OCI-LY1 (cell line): Measurements from ENCODE around the gene SCLT1.
A peak's percentile ranks its signal among the peaks of the same experiment; 100 is the strongest.

ENCODE experiments used
- H2AFZ ChIP-seq: fragments of 200-600 bp; sonication (generic), shearing (Covaris generic); 2 replicates; pipeline ENCODE4 v1.6.0; 2014; ENCODE audit warnings: antibody characterized with exemption, mild to moderate bottlenecking, low read length
- H3F3A ChIP-seq: fragments of 200-600 bp; sonication (generic), shearing (Covaris generic); 2 replicates; pipeline ENCODE4 v1.6.0; 2014; ENCODE audit warnings: mild to moderate bottlenecking, antibody characterized with exemption, low read length, moderate library complexity; ENCODE audit not compliant: insufficient read depth
- H3K27ac ChIP-seq: fragments of 200-600 bp; sonication (generic); 2 replicates; pipeline ENCODE4 v1.5.1; 2014; ENCODE audit warnings: low read length, mixed run types, mild to moderate bottlenecking, low read depth; ENCODE audit not compliant: poor library complexity, severe bottlenecking
- H3K27me3 ChIP-seq: fragments of 200-600 bp; sonication (generic); 2 replicates; pipeline ENCODE4 v1.6.0; 2014; ENCODE audit warnings: antibody characterized with exemption, mild to moderate bottlenecking, low read length, moderate library complexity; ENCODE audit not compliant: insufficient read depth
- H3K36me3 ChIP-seq: fragments of 200-600 bp; sonication (generic); 2 replicates; pipeline ENCODE4 v1.6.1; 2014; ENCODE audit warnings: mild to moderate bottlenecking, antibody characterized with exemption, low read length, moderate library complexity, mixed read lengths; ENCODE audit not compliant: insufficient read depth
- H3K4me1 ChIP-seq: fragments of 200-600 bp; sonication (generic); 2 replicates; pipeline ENCODE4 v1.5.1; 2014; ENCODE audit warnings: mild to moderate bottlenecking, low read length, moderate library complexity; ENCODE audit not compliant: insufficient read depth, severe bottlenecking
- H3K4me2 ChIP-seq: fragments of 200-600 bp; sonication (generic), shearing (Covaris generic); 2 replicates; pipeline ENCODE4 v1.6.1; 2014; ENCODE audit warnings: low read length
- H3K4me3 ChIP-seq: fragments of 200-600 bp; sonication (generic); 2 replicates; pipeline ENCODE4 v1.5.1; 2014; ENCODE audit warnings: low read length, low read depth, mild to moderate bottlenecking, mixed read lengths; ENCODE audit not compliant: poor library complexity, severe bottlenecking
- H3K79me2 ChIP-seq: fragments of 200-600 bp; shearing (Covaris generic); 2 replicates; pipeline ENCODE4 v1.6.1; 2016; ENCODE audit warnings: mixed run types, low read length, mixed read lengths; ENCODE audit not compliant: insufficient read depth
- H3K9ac ChIP-seq: fragments of 200-600 bp; sonication (generic), shearing (Covaris generic); 2 replicates; pipeline ENCODE4 v1.6.1; 2014; ENCODE audit warnings: mild to moderate bottlenecking, low read length, mixed read lengths
- H3K9me2 ChIP-seq: fragments of 200-600 bp; sonication (generic), shearing (Covaris generic); 2 replicates; pipeline ENCODE4 v1.6.1; 2014; ENCODE audit warnings: low read depth, mild to moderate bottlenecking, low read length, mixed read lengths
- H3K9me3 ChIP-seq: fragments of 200-600 bp; shearing (Covaris generic); 2 replicates; pipeline ENCODE4 v1.6.1; 2014; ENCODE audit warnings: low read length, mixed read lengths
- H4K20me1 ChIP-seq: fragments of 200-600 bp; sonication (generic), shearing (Covaris generic); 2 replicates; pipeline ENCODE4 v1.6.0; 2016; ENCODE audit warnings: mild to moderate bottlenecking, low read length; ENCODE audit not compliant: insufficient read depth
- EZH2 ChIP-seq: fragments of 200-600 bp; sonication (generic), shearing (Covaris generic); IDR thresholded peaks from 2 replicates; pipeline ENCODE4 v1.8.0; 2017; ENCODE audit warnings: borderline replicate concordance, mixed run types, mild to moderate bottlenecking, antibody characterized with exemption, low read length, moderate library complexity, mixed read lengths
- TF ChIP-seq, protein P1 (sequence below): fragments of 200-600 bp; sonication (generic), shearing (Covaris generic); IDR thresholded peaks from 2 replicates; pipeline ENCODE4 v1.5.1; 2017; ENCODE audit warnings: mild to moderate bottlenecking, antibody characterized with exemption, low read length, moderate library complexity, mixed read lengths

The SCLT1 gene

DNA sequence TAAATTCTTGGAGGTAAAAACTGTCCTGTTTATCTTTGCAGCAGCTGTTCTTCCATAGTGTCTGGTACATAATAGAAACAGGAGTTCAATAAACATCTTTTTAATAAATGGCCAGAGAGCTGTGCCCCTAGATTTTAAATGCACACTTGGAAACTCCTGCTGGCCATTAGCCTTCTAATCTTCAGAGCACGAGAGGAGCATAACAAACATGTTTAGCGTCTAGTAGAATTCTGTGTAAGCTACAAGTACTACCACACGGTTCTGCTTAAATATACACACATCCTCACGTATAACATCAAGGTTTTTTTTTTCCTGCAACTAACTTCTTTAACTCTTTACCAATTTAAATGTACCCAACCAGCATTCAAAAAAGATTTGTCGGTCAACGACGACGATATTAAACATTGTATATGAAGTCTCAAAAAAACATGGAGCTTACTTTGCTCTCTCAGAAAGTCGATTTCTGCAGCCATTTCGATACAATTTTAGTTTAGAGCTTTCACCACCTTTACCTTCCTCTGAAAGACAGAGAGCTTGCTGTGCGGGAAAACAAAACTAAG is 628 bp downstream of the SCLT1 start:
- H3F3A ChIP-seq = no peaks in the 10 kb centered on the region; the same call in 1 of the 2 replicates
- peaks cover 4% of the 10 kb centered on the region; the same call in 1 of the 2 replicates for H3K36me3 ChIP-seq
- TF ChIP-seq, protein P1, sequence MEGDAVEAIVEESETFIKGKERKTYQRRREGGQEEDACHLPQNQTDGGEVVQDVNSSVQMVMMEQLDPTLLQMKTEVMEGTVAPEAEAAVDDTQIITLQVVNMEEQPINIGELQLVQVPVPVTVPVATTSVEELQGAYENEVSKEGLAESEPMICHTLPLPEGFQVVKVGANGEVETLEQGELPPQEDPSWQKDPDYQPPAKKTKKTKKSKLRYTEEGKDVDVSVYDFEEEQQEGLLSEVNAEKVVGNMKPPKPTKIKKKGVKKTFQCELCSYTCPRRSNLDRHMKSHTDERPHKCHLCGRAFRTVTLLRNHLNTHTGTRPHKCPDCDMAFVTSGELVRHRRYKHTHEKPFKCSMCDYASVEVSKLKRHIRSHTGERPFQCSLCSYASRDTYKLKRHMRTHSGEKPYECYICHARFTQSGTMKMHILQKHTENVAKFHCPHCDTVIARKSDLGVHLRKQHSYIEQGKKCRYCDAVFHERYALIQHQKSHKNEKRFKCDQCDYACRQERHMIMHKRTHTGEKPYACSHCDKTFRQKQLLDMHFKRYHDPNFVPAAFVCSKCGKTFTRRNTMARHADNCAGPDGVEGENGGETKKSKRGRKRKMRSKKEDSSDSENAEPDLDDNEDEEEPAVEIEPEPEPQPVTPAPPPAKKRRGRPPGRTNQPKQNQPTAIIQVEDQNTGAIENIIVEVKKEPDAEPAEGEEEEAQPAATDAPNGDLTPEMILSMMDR = no peak
- no peak for TF ChIP-seq EZH2
- H3K4me3 ChIP-seq = peak overlapping the region; percentile 95
- peak overlapping the region; percentile 82 for H3K27ac ChIP-seq
- H3K79me2 ChIP-seq = peaks cover 44% of the 10 kb centered on the region
- H3K4me2 ChIP-seq = peak overlapping the region; percentile 91
- no peaks in the 10 kb centered on the region for H4K20me1 ChIP-seq
- peak overlapping the region; percentile 89 for H3K9ac ChIP-seq
- no peaks in the 10 kb centered on the region for H3K9me2 ChIP-seq
- H3K4me1 ChIP-seq = peaks cover 50% of the 10 kb centered on the region
- H2AFZ ChIP-seq = no peak overlapping the region
- no peaks in the 10 kb centered on the region for H3K9me3 ChIP-seq
- H3K27me3 ChIP-seq = no peaks in the 10 kb centered on the region

DNA sequence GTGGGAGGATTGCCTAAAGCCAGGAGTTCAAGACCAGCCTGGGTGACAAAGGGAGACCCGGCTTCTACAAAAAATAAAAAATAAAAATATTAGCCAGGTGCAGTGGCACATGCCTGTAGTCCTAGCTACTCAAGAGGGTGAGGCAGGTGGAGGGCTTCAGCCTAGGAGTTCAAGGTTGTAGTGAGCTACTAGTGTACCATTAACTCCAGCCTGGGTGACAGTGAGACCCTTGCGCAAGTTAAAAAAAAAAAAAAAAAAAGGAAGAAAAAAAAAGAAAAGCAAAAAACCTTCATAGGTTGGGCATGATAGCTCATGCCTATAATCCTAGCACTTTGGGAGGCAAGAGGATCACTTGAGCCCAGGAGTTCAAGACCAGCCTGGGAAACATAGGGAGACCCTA is 5.8 kb downstream of the SCLT1 start:
- H3K79me2 ChIP-seq = peaks cover 83% of the 10 kb centered on the region
- H3K4me1 ChIP-seq = peaks cover 25% of the 10 kb centered on the region
- H4K20me1 ChIP-seq = no peaks in the 10 kb centered on the region
- H3K4me2 ChIP-seq = no peak overlapping the region
- no peaks in the 10 kb centered on the region for H3K27me3 ChIP-seq
- H3K36me3 ChIP-seq = peaks cover 11% of the 10 kb centered on the region
- no peaks in the 10 kb centered on the region for H3F3A ChIP-seq
- H3K4me3 ChIP-seq = no peak overlapping the region
- H2AFZ ChIP-seq = no peak overlapping the region
- H3K9ac ChIP-seq = no peak overlapping the region
- no peak overlapping the region for H3K27ac ChIP-seq
- no peaks in the 10 kb centered on the region for H3K9me2 ChIP-seq
- 0 out of 2 replicates have a peak, but pooled peaks cover 3% of the 10 kb centered on the region for H3K9me3 ChIP-seq
- TF ChIP-seq, protein P1 = no peak
- no peak for TF ChIP-seq EZH2

DNA sequence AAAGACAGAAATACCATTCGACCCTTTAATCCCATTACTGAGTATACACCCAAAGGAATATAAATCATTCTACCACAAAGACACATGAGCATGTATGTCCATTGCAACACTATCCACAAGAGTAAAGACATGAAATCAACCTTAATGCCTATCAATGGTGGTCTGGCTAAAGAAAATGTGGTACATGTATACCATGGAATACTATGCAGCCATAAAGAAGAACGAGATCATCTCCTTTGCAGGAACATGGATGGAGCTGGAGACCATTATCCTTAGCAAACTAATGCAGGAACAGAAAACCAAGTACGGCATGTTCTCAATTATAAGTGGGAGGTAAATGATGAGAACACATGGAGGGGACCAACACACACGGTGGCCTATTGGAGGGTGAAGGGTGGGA is 7.9 kb downstream of the SCLT1 start:
- Histone ChIP-seq H3K27ac (no peak overlapping the region), H3K4me2 (no peak overlapping the region), H2AFZ (no peak overlapping the region), H3K9me3 (peaks cover 7% of the 10 kb centered on the region; the same call in 1 of the 2 replicates), H3K9me2 (no peaks in the 10 kb centered on the region), H3K27me3 (no peaks in the 10 kb centered on the region), H3F3A (no peaks in the 10 kb centered on the region), H3K36me3 (peaks cover 27% of the 10 kb centered on the region), H3K4me1 (peaks cover 6% of the 10 kb centered on the region), H3K9ac (no peak overlapping the region), H4K20me1 (no peaks in the 10 kb centered on the region), H3K4me3 (no peak overlapping the region), H3K79me2 (peaks cover 67% of the 10 kb centered on the region)
- no peak for TF ChIP-seq EZH2
- TF ChIP-seq, protein P1 = no peak
